ENCODE results near the gene SAMD4B. TPM values are rescaled to one million over a fixed set of nuclear protein-coding genes. Genes with fewer than 3 reads are reported as not detected.
A peak's percentile ranks its signal among the peaks of the same experiment; 100 is the strongest.

SAMD4B gene
- total RNA-seq, 2 donors from 2014 or later, result 101 to 153 TPM

GRCh38 chr19:39425744-39426143 is 83.5 kb downstream of the SAMD4B start:
- Histone ChIP-seq H3K36me3 (peaks cover 27% of the 10 kb centered on the region), H3K4me1 (ENCODE audit: control insufficient read depth in 1 of 2, low read depth in 2 of 2) (peaks cover 11 to 21% of the 10 kb centered on the region in 2 donors), H3K27ac (no peak overlapping the region)

GRCh38 chr19:39426170-39426569 is 83.9 kb downstream of the SAMD4B start:
- Histone ChIP-seq H3K27me3 (replicated peaks; ENCODE audit: insufficient read depth) (no peaks in the 10 kb centered on the region), H3K4me1 (ENCODE audit: control insufficient read depth in 1 of 2, low read depth in 2 of 2) (peaks cover 11 to 24% of the 10 kb centered on the region in 2 donors), H3K36me3 (peaks cover 22% of the 10 kb centered on the region), H3K4me3 (no peak overlapping the region), H3K9me3 (no peaks in the 10 kb centered on the region), H3K27ac (no peak overlapping the region)
- ATAC-seq (ENCODE audit: insufficient number of reproducible peaks, low FRiP score, low read depth) (no peak), DNase-seq (ENCODE audit: low spot score) (no peak)
- no peak for TF ChIP-seq CTCF (IDR thresholded peaks at IDR 0.05)

More at GRCh38 chr19:39425744-39426143, 83.5 kb downstream of the SAMD4B start:
- no peak for TF ChIP-seq CTCF (IDR thresholded peaks at IDR 0.05)
- ATAC-seq (ENCODE audit: insufficient number of reproducible peaks, low FRiP score, low read depth) (no peak), DNase-seq (ENCODE audit: low spot score) (no peak)
- Histone ChIP-seq H3K27me3 (replicated peaks; ENCODE audit: insufficient read depth) (no peaks in the 10 kb centered on the region), H3K9me3 (no peaks in the 10 kb centered on the region), H3K4me3 (no peak overlapping the region)

- Histone ChIP-seq H3K4me3 (no peak overlapping the region), H3K27me3 (replicated peaks; ENCODE audit: insufficient read depth) (no peaks in the 10 kb centered on the region), H3K27ac (peak overlapping the region; percentile 33 to 87), H3K4me1 (ENCODE audit: control insufficient read depth in 1 of 2, low read depth in 2 of 2) (peaks cover 11 to 26% of the 10 kb centered on the region in 2 donors), H3K36me3 (peaks cover 16% of the 10 kb centered on the region), H3K9me3 (no peaks in the 10 kb centered on the region)
- DNase-seq (ENCODE audit: low spot score) (no peak), ATAC-seq (ENCODE audit: insufficient number of reproducible peaks, low FRiP score, low read depth) (no peak)
- TF ChIP-seq CTCF (IDR thresholded peaks at IDR 0.05), result no peak
These were observed 85.5 kb downstream of the SAMD4B start for GRCh38 chr19:39427707-39428106.

- H3K27ac ChIP-seq, result peak overlapping the region; percentile 51 to 87
- no peak for DNase-seq (ENCODE audit: low spot score)
These were observed 86.3 kb downstream of the SAMD4B start for GRCh38 chr19:39428283-39429112.

More at GRCh38 chr19:39428283-39429112, 86.3 kb downstream of the SAMD4B start:
- ATAC-seq (ENCODE audit: insufficient number of reproducible peaks, low FRiP score, low read depth), result peak; percentile 51
- no peak for TF ChIP-seq CTCF (IDR thresholded peaks at IDR 0.05)
- Histone ChIP-seq H3K9me3 (no peaks in the 10 kb centered on the region), H3K36me3 (peaks cover 18% of the 10 kb centered on the region), H3K27me3 (replicated peaks; ENCODE audit: insufficient read depth) (no peaks in the 10 kb centered on the region), H3K4me3 (peak overlapping the region; percentile 34), H3K4me1 (ENCODE audit: control insufficient read depth in 1 of 2, low read depth in 2 of 2) (peaks cover 11 to 28% of the 10 kb centered on the region in 2 donors)

Measured in thoracic aorta (tissue), 2 donors.